Measurements from ENCODE around the gene OSBPL9. TPM values are rescaled to one million over a fixed set of nuclear protein-coding genes. Genes with fewer than 3 reads are reported as not detected.

OSBPL9 gene
- total and polyA plus RNA-seq, 9 of the 15 experiments (the other 6 are each of a cell fraction or from before 2014, with no cell fraction given): 43.9 to 217 (median 170) TPM

GRCh38 chr1:51576923-51577322 is 40.0 kb upstream of the OSBPL9 start:
- intact Hi-C loops (cut with micrococcal nuclease): no loop called here
- no peak for TF ChIP-seq AFF1 (IDR thresholded peaks at IDR 0.05; ENCODE audit: low read depth in 1 of 2, partially characterized antibody in 2 of 2)
- no peak for TF ChIP-seq ZNF217 (CRISPR knock-in tag; IDR thresholded peaks at IDR 0.05)
- TF ChIP-seq CC2D1A (IDR thresholded peaks at IDR 0.05): no peak
- no peak for TF ChIP-seq SAP30 (IDR thresholded peaks at IDR 0.05; ENCODE audit: borderline replicate concordance, insufficient read depth, low read depth, low read length, poor library complexity, severe bottlenecking)
- TF ChIP-seq MYC (IDR thresholded peaks at IDR 0.05; ENCODE audit: low read depth, low read length): no peak
- no peak for TF ChIP-seq MYC (CRISPR knock-in tag; IDR thresholded peaks at IDR 0.05; ENCODE audit: borderline replicate concordance, low read depth)
- no peak for TF ChIP-seq ZNF133 (CRISPR knock-in tag; IDR thresholded peaks at IDR 0.05)
- TF ChIP-seq MYBL2 (IDR thresholded peaks at IDR 0.05; ENCODE audit: low read depth): no peak
- no peak for TF ChIP-seq MYBL2 (CRISPR knock-in tag; IDR thresholded peaks at IDR 0.05; ENCODE audit: borderline replicate concordance)
- no peak for TF ChIP-seq EHMT2 (IDR thresholded peaks at IDR 0.05)
- no peak for TF ChIP-seq TEAD4 (IDR thresholded peaks at IDR 0.05; ENCODE audit: low read length)
- no peak for TF ChIP-seq TEAD4 (CRISPR knock-in tag; IDR thresholded peaks at IDR 0.05; ENCODE audit: borderline replicate concordance)
- no peak for TF ChIP-seq KDM4B (IDR thresholded peaks at IDR 0.05; ENCODE audit: borderline replicate concordance in 2 of 2, low read depth in 1 of 2)

More at GRCh38 chr1:51576923-51577322, 40.0 kb upstream of the OSBPL9 start:
- Histone ChIP-seq H3K9me3 (replicated peaks; ENCODE audit: control insufficient read depth, insufficient read depth, low read depth, low read length) (no peaks in the 10 kb centered on the region), H3K4me2 (ENCODE audit: insufficient read depth, low read length) (no peak overlapping the region), H3K4me1 (replicated peaks in 1 of 2; ENCODE audit: control insufficient read depth in 2 of 2, insufficient read depth in 2 of 2, low read length in 2 of 2) (peaks cover 0 to 14% of the 10 kb centered on the region in 2 experiments; a peak in 2 of 5 replicates), H2AFZ (ENCODE audit: low read depth, low read length) (no peak overlapping the region), H3K9me1 (ENCODE audit: control insufficient read depth, insufficient read depth, low read length) (no peaks in the 10 kb centered on the region), H3K27ac (ENCODE audit: extremely low read depth, low read depth, low read length) (no peak overlapping the region), H3K79me2 (ENCODE audit: control insufficient read depth, insufficient read depth, low read length) (no peaks in the 10 kb centered on the region), H3K27me3 (ENCODE audit: control insufficient read depth in 2 of 2, insufficient read depth in 2 of 2, low read length in 2 of 2) (no peaks in the 10 kb centered on the region), H4K20me1 (replicated peaks; ENCODE audit: control insufficient read depth, insufficient read depth, low read length) (no peaks in the 10 kb centered on the region), H3K4me3 (no peak overlapping the region), H3K9ac (ENCODE audit: insufficient read depth in 1 of 2, low read depth in 2 of 2, low read length in 2 of 2) (no peak overlapping the region), H3K36me3 (ENCODE audit: control insufficient read depth, insufficient read depth, low read length) (no peaks in the 10 kb centered on the region)
- FAIRE-seq: no peak
- ChIA-PET CTCF (ENCODE audit: low intra/inter-chr PET ratio) (no interaction called here), POLR2A (interaction anchor here (0.7 kb wide), 1 partner anchor 64 kb away, joined by 3 read pairs; no protein-coding TSS in a partner anchor)
- DNase-seq (ENCODE audit: extremely low read depth in 1 of 4, low spot score in 3 of 4): no peak
- in situ Hi-C loops (cut with MboI): no loop called here
- BruUV-seq (replicated peaks): no TSS peak
- 69% methylated on average over 6 of the region's 6 CpGs for WGBS (ENCODE audit: insufficient coverage, low coverage, missing lambda C conversion rate)
- no peak for ATAC-seq
